Keratinocyte (primary cell): ENCODE results near the gene INPP5A.

Experiments used
- CTCF ChIP-seq, 3 experiments: IDR thresholded peaks in 1 of 3; conservative IDR thresholded peaks in 1 of 3; optimal IDR thresholded peaks in 1 of 3; 2 replicates in 2 of 3; 3 replicates in 1 of 3; pipeline versions ENCODE3 to v1.5.1; 2011; ENCODE audit warnings: low read length in 3 of 3, mild to moderate bottlenecking in 3 of 3, moderate library complexity in 2 of 3, control low read depth in 1 of 3, inconsistent platforms in 1 of 3; ENCODE audit not compliant: insufficient read depth in 2 of 3; ENCODE audit errors: extremely low read depth in 1 of 3
- EZH2 ChIP-seq: IDR thresholded peaks from one replicate; pipeline ENCODE4 v1.6.1; 2012; ENCODE audit warnings: inconsistent platforms, mild to moderate bottlenecking, low read length, moderate library complexity

GRCh38 chr10:132746386-132746785 lies 208.8 kb downstream of the INPP5A start:
- TF ChIP-seq CTCF (optimal IDR thresholded peaks at IDR 0.05 in 1 of 3, IDR thresholded peaks at IDR 0.05 in 1 of 3, conservative IDR thresholded peaks at IDR 0.05 in 1 of 3; ENCODE audit: extremely low read depth in 1 of 3, insufficient read depth in 2 of 3, low read length in 3 of 3), result no peak
- no peak for TF ChIP-seq EZH2
